HL-60/S4 treated with phorbol 12-myristate 13-acetate at 8.2 ng/mL for 4 days and 3 days (cell line): Measurements from ENCODE around the gene TBC1D22A.
"Not testable (repeated sequence)": the region's sequence is repeated elsewhere in the genome, so short reads cannot be mapped to it uniquely, and the experiment has no call there.

ENCODE experiments used
- in situ Hi-C: fragments of 300-500 bp; cut with MboI; formaldehyde crosslinking; loops from 2 replicates; pipeline ENCODE4 v1.15.0; 2022; ENCODE audit warnings: low sequenced_read_pairs

TBC1D22A gene

DNA sequence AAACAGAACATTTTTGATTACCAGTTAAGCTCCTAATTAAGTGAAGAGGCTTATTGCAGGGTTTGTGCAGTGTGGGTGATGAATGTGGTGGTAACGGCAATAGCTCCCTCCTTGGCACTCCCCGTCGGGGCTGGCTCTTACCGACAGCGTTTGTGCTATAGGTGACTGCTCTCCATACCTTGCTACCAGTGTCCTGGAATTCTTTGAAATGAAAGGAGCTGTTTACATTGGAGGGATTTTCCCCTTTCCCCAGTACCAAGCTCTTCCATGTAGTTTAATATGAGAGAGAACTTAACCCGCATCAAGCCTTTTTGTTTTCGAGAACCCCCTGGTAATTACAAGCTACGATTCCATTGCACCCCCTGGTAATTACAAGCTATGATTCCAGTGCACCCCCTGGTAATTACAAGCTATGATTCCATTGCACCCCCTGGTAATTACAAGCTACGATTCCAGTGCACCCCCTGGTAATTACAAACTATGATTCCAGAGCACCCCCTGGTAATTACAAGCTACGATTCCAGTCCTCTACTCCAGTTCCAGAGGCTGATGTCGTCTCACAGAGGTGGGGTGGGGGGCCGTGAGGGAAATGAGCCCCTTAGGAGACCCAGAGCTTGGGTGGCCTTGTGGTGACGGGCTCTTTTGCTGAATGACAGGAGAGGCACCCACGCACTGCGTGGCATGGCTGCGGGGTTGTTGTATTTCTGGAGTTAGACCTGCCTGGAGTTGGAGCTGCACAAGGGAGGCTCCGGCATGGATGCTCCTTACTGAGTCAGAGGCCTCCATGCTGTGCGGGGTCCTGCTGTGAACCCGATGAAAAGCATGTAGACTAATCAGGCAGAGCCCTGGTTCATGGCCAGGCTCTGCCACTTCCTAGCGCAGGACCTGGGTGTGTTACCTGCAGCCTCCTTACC is 205.3 kb downstream of the TBC1D22A start:
- in situ Hi-C loops, result no loop called here

DNA sequence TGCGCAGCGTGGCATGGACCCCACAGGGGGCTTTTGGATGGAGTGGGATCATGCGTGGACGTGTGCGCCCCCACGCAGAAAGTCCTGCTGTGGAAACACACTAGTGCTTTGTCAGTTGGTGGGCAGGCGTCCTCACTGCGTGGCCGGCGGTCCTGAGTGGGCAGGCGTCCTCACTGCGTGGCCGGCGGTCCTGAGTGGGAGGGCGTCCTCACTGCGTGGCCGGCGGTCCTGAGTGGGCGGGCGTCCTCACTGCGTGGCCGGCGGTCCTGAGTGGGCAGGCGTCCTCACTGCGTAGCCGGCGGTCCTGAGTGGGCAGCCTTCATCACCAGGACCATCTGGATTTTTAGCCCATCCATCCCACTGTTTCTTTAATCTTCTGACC is 205.9 kb downstream of the TBC1D22A start:
- in situ Hi-C loops, result no loop called here

DNA sequence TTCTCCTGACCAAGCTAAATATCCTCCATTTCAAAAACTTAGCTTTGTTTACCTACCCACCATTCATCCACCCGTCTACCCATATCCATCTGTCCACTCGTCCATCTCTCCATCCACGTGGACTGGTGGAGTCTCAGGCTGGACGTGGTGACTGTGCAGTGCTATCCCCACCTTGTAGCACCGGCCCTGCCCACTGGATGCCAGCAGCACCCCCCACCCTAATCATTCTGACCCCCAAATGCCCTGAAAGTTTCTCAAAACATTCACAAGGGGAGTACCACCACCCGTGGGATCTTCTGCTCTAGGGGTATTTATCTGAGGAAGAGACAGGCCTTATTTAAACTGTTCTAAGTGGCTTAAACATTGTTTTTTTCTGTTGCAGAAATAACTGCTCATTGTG is 206.4 kb downstream of the TBC1D22A start:
- in situ Hi-C loops, result no loop called here

DNA sequence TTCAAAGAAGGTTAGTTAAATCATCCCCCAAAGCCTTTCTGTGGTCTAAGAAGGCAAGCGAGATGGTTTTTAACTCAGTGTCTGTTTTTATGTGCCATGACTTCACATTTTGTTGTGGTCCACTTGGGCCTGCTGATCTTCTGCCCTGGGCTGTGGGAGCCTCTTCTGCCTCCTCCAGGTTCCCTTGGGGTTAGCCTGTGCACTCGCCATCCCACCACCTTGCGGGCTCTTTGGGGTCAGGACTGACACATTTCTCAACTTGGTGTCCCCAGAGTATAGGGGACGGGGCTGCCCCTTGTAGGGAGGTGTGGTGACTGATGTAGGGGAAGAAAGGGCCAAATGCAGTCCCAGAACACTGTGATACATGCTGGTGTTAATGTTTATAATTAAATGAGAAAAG is 207.0 kb downstream of the TBC1D22A start:
- in situ Hi-C loops, result no loop called here

DNA sequence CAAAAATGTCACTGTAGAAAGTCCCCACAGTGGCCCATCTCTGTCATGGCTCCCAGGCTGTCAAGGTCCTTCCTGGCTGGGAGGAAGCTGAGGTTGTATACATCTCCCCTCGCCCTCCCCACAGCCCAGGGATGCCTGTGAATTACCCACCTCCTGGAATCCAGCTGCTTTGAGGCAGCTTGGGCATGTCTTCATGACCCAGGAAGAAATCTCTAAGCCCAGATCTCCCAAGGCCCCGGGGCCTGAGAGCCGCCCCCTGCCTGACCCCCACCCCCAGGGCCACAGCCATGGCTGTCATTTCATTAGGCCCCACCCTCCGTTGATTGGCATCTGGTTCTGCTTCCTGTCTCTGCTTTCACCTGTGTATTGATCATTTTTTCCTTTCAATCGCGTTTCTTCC is 207.5 kb downstream of the TBC1D22A start:
- in situ Hi-C loops, result no loop called here

DNA sequence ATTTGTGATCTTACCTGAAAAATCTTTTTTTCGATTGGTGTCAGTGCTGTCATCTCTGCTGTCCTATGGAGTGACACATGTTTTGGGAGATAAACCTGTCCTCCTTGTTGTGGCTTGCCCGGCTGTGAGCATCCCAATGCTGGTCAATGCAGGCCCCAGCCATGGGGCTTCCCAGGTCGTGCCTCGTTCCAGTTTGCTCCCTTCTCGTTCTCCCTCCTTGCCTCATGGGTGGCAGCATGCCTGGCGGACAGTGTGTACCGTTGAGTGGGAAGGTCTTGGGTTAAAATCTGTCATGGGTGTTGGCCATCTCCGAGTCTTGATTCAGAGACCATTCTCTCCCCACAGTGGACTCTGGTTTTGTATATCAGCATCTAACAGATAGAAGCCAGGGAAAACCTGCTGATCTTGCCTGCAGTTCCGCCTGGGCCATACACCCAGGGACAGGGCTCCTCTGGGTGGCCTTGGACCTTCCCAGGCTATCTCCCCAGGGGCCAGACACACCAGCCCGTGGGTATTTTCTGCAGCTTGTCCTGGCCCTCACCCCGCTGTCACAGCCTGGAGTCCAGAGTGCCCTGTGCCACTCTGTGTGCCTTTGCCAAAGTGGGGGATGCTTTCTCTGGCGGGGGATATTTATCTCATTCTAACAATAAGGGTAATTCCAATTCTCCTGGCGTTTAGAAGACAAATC is 208.1 kb downstream of the TBC1D22A start:
- in situ Hi-C loops, result no loop called here

DNA sequence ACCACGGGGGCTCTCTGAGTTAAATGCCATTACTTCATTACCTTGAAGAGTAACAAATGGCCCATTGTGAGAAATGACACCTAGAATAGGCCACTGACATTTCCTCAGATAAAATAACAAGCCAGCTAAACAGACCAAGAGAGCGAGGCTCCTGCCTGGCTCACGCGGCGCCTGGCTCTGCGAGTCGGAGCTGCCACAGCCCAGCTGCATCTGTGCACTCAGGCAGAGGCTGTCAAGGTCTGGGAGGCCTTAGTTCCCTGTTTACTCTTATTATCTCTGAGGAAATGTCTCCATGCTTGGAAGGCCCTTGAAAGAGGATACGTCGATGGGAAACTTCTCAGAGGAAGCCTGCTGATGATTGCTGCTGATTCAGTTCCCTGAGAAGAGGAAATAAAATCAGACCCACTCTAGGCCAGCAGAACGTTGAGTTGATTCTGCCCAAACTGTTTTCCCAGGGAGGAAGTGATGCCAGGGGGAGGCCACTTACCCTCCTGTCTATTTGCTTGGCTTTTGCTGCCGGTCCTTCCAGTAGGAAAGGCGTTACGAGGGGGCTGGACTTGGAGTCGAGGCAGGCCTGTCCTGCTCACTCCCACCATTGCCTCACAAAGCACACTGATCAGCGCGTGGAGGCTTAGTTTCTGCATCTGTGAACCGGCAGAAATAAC is 208.8 kb downstream of the TBC1D22A start:
- in situ Hi-C loops, result no loop called here

DNA sequence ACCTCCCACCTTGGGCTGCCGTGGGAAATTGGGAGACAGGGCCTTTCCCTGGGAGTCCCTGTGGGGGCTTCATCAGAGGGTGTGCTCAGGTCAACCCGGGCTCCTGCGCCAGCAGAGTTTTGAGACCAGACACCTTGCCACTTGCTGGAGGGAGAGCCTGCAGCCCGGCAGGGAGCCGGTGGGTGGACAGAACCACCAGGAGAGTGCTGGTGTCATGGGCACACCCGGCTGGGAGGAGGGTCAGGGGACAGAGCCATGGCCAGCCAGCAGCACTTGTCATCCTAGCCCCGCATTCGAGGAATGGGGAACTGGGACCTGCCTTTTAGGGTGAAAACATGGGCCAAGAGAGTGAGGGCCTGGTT is 209.3 kb downstream of the TBC1D22A start:
- in situ Hi-C loops, result no loop called here

DNA sequence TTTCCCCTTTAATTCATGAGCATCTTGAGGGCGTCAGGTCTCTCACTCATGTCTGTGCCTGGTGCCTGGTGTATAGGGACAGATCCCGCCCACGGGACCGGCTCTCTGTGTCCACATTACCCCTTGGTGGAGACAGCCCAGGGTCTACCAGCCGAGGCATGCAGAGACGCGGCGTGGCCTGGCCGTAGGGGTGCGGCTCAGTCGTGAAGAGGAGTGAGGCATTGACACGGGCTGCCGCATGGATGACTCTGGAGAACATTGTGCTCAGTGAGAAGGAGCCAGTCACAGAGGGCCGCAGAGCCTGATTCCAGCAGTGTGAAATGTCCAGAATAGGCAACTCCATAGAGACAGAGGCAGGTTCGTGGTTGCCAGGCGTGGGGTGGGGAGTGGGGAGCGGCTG is 209.8 kb downstream of the TBC1D22A start:
- in situ Hi-C loops, result no loop called here

DNA sequence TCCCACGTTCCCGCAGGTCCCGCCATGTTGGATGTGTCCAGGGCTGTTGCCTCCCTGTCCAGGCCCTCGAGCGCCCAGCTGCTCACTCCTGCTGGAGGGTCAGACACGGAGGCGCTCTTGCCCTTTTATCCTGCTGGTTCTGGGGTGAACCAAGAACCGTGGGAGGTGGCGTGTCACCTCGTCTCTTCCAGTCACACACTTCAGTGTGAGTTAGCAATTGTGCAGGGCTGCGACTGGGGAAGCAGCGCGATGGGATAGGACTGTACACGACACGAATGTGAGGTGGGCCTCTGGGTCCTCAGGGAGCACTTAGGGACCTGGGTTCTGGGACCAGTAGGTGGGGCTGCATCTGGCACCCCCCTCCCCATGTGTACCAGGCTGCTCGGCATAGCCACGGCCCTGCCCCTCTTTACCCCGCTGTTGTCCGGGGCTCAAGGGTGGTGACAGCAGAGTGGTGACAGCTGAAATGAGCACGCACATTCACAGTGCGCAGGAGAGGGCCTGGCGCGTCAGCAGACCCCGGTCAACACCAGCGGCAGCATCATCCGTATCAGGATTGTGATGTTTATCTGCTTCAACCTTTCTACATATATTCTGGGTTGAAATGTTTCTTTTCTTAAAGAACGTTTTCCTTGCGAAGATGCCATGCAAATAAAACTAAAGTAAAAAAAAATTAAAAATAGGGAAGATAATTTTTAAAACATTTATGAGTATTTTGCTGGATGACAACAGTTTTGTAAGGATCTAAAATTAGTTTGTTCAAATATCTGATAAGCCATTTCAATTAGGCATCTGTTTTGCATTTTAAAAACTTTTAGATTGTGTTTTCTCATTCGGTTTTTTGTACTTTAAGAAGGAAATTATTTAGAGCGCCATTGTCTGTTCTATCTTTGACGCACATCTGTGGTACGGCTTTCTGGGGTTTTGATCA is 210.7 kb downstream of the TBC1D22A start:
- in situ Hi-C loops, result no loop called here

DNA sequence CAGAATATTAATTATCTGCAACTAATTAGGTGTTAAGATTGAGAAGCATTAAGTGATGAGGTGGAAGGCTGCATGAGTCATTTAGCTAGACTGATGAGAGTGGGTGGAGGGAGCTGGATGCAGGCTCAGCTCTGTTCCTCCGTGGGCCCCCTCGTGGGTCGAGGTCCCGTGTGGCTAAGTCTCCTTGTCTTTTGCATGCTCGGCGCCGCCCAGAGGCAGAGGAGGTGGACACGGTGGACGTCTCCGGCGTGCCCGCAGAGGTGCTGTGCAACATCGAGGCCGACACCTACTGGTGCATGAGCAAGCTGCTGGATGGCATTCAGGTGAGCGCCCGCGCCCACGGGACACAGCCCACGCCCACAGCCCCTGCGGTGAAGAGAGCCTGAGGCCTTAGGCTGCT is 211.6 kb downstream of the TBC1D22A start:
- in situ Hi-C loops, result no loop called here

DNA sequence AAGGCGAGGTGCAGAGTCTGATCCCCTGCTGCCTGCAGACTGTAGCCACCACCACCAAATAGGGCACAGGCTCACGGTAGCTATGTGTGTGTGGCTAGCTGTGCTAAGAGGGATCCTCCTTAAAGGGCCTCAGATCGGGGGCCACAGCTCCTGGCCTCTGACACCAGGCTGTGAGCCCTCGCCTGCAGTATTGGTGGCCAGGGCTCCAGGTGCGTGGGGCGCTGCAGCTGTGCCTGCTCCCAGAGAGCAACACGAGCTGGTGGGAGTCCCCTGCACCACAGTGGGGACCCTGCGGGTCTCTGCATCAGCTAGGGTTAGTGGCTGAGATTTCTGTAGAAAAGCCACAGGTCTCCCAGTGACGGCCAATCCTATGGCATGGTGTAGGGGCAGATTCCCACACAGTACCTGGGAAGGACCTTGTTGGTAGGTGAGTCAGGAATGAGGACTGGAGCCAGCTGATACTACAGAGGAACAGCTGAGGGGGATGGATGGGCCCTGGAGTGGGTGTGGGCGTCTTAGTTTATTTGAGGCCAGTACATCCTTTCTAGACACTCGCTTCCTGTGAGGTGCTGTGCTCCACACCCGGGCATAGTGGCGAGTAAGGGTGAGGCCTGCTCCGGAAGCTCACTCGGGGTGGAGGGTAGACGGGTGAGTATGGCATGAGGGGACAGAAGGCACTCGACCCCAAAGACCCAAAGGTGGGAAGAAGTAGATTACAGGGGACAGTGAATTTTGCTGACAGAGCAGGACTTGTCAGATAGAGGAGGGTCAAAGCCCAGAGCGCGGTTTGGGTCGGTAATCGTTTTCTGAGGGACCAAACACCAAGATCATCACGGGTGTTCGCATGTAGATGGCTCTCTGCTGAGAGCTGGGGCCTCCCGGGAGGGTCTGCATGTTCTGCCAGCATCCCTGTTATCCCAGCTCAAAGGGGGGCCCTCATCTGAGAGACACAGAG is 212.5 kb downstream of the TBC1D22A start:
- in situ Hi-C loops, result no loop called here

DNA sequence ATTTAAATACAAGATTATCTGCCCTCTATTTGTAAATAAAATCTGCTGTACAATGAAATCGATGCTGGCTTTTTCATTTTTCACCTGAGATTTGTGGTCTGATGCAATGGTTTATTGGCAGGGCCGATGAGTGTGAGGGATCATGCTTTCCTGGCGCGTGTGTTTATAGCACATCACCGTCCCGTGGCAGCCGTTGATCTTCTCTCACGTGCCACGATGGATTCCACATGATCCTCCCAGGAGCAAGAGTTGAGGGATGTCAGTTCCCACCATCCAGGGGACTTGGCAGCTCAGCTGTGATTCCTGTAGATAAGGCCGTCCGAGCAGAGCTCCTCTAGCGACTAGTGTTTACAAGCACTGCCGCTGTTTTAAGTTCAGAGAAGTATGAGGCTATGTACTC is 213.7 kb downstream of the TBC1D22A start:
- in situ Hi-C loops, result no loop called here

DNA sequence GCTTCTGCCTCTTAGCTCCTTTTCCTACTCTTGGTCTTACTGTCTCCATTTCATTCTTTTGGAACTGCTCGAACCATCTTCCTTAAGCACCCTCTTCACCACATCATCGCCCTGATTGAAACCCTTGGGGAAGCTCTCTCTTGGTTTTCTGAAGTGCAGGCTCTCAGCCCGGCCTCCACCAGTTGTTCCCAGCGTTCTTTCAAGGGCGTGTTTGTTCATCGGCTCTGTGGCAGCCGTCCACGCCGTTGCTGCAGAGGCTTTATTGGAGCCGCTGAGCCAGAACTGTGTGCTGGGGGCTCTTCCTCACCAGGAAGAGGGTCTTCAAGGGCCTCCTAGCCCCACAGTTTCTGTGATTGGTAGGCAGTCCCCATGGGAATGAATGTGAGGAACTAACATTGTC is 214.1 kb downstream of the TBC1D22A start:
- in situ Hi-C loops, result no loop called here

DNA sequence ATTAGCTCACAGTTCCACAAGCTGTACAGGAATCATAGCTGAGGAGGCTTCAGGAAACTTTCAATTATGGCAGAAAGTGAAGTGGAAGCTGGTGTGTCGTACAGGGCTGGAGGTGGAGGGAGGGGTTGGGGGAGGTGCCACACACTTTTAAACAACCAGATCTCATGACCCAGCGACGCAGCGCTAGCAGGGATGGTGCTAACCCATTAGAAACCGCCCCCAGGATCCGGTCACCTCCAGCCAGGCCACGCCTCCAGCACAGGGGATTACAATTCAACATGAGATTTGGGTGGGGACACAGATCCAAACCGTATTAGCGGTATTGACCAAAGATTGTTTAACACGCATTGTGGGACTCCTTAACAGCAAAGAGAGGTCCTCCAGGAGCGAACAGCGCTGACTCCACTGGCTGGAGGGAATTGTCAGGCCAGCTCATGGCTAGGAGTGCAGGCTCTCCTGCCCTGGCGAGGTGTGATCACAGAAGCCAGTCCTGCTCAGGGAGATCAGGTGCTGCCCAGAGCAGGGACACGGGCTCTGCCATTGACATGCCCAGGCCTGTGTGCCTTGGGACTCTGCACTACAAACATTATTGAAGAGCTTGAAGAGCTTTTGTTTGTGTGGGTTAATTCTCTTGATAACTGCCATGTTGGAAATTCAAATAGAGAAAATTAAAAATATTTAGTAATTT is 215.3 kb downstream of the TBC1D22A start:
- in situ Hi-C loops, result no loop called here

DNA sequence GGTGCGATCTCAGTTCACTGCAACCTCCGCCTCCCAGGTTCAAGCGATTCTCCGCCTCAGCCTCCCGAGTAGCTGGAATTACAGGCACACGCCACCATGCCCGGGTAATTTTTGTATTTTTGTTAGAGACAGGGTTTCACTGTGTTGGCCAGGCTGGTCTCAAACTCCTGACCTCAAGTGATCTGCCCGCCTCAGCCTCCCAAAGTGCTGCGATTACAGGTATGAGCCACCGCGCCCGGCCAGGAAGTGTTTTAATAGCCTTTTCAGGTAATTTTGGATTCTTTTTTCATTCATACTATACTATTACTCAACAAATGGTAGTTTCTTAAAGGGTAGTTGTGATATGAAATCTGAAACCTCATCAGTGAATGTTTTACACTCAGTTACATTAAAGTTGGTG is 216.2 kb downstream of the TBC1D22A start:
- in situ Hi-C loops, result not testable (repeated sequence)

DNA sequence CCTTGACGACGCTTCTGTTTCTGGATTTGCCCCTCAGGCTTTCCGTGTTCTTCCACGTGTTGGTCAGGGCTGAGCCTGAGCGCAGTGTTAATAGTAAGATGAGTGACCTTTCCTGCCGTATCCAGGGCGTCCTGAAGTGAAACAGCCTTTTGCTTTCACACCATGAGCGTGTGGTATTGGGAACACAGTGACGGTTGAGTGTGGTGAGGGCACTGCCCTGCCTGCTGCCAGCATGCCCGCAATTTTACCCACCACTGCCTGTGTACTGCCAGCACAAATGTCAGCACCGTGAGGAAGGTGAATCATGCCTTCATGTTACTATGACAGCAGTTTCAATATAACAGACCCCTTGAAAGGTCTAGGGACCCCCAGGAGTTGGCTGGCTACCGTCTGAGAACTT is 217.1 kb downstream of the TBC1D22A start:
- in situ Hi-C loops, result no loop called here

DNA sequence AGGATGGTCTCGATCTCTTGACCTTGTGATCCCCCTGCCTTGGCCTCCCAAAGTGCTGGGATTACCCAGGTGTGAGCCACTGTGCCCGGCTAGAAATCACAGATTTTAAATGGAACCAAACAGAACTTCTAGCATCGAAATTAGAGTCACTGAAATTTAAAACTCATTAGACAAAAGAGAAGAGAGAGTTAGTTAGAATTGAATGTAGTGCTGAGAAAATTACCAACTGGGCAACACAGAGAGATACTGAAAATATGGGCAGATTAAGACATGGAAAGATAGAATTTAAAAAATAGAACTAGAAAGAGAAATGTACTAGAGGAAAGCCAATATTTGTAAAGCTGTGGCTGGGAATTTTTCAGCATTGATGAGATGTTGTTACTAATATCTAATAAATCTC is 217.9 kb downstream of the TBC1D22A start:
- in situ Hi-C loops, result no loop called here

DNA sequence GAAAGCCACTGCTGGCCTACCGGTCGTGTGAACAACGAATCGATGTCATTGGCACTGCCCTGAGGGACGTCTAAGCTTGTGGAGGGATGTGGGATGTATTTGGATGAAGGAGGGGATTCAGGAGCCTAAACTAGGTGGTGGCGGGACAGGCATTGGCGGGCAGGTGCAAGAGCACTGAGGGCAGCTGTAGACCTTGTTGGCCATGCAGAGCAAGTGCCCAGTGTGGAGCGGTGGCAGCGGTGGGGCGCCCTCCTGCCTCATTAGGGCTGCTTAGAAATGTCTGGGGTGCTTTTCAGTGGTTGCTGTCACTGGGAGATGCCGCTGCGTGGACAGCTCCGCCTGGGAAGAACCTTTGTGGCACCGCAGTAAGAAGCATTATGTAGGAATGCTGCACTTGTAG is 220.2 kb downstream of the TBC1D22A start:
- in situ Hi-C loops, result no loop called here
